GM18951 (cell line): ENCODE measurements around the gene SV2A.
"Not testable (repeated sequence)": the region's sequence is repeated elsewhere in the genome, so short reads cannot be mapped to it uniquely, and the experiment has no call there.

Experiments used
- POLR2A ChIP-seq: IDR thresholded peaks from 4 replicates; pipeline ENCODE4 v1.6.1; 2011; ENCODE audit warnings: mild to moderate bottlenecking; ENCODE audit not compliant: insufficient read length, insufficient read depth; ENCODE audit errors: extremely low read depth
- in situ Hi-C: fragments of 300-500 bp; cut with MboI; formaldehyde crosslinking; loops from one replicate; pipeline ENCODE4 v1.12.0; 2022; ENCODE audit warnings: low sequenced_read_pairs, mixed read lengths, inconsistent platforms; ENCODE audit not compliant: unreplicated experiment

Gene SV2A, protein sequence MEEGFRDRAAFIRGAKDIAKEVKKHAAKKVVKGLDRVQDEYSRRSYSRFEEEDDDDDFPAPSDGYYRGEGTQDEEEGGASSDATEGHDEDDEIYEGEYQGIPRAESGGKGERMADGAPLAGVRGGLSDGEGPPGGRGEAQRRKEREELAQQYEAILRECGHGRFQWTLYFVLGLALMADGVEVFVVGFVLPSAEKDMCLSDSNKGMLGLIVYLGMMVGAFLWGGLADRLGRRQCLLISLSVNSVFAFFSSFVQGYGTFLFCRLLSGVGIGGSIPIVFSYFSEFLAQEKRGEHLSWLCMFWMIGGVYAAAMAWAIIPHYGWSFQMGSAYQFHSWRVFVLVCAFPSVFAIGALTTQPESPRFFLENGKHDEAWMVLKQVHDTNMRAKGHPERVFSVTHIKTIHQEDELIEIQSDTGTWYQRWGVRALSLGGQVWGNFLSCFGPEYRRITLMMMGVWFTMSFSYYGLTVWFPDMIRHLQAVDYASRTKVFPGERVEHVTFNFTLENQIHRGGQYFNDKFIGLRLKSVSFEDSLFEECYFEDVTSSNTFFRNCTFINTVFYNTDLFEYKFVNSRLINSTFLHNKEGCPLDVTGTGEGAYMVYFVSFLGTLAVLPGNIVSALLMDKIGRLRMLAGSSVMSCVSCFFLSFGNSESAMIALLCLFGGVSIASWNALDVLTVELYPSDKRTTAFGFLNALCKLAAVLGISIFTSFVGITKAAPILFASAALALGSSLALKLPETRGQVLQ

DNA sequence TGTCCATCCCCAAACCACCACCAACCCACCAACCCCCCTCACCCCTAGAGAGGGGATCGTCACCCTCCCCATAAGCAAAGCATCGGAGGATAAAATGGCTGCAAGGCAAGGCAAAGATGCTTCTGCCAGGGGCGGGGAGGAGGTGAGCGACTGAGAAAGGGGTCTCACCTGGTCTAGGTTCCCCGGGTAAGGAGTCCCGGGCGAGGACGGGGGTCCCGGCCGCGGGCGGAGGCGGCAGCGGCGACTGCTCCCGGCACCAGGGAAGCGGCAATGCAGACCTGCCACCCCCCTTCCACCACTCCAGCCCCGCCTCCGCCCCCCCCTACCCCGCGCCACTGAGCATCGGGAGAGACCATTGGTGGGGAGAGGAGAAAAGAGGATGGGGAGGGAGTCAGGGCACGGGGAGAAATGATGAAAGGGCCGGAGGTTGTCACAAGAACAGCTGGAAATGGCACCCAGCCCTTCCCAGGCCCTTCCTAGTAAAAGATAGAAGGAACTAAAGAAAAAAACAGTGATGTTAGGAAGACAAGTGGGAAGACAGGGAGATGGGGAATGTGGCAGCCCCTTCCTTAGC is at the start of gene SV2A:
TSS of gene SV2A (minus strand) at position 274 of the 574 bp plus-strand sequence. CDS start 4,004 bp downstream, outside the sequence.
- peak; percentile 41 for TF ChIP-seq POLR2A
- in situ Hi-C loops, result no loop called here

DNA sequence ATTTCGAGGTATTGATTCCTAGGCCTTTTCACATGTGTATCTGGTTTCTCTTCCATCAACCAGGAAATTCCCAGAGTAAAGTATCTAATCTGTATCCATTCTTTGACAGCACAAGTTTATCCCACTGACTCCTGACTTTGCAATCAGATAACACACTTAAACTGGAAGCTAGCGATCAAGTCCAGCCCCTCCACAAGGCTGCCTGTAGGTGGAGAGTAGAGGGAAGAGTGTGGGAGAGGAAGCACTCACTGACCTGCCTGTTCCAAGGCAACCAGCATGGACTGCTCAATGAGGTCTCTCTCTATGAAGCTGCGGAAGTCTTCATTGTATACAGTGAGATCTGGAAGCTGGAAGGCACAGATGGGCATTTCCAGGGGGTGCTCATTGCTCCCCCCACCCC is 49.4 kb upstream of the SV2A start:
- in situ Hi-C loops, result loop anchor here (10.0 kb wide), 1 partner anchor 88 kb away; no protein-coding TSS in a partner anchor
- no peak for TF ChIP-seq POLR2A

DNA sequence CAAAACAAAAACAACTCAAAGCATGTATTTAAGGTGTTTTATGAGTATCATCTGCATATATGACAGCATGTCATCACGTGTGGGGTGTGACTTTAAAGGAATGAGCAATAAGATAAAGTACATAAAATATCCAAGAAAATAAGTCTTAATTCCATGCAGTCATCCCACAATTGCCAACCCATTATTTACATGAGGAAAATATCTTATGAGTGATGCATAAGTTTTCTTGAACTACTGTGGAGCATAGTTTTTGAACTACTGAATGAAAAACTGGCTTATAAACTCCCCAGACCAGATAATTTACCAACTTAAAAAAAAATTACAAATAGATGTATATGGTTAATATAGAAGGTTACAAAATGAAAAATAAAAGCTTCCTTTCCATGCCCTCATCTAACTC is 48.8 kb upstream of the SV2A start:
- no peak for TF ChIP-seq POLR2A
- in situ Hi-C loops, result loop anchor here (10.0 kb wide), 1 partner anchor 88 kb away; no protein-coding TSS in a partner anchor

DNA sequence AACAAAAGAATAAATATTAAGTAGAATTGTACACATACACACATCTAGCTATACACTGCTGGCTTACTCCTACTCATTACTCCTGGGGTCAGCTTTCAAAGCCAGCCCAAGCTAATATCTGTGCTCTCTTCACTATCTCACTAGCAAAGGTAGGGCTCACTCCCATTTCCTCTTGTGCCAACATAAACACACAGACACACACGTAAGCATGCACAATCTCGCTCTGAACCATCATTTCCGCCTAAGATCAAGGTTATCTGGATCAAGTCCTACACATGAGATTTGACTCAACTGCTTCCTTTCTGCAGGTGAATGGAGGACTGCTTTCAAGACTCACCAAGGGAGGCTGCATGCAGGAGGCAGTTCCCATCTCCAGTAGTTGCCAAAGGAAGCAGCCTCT is 47.8 kb upstream of the SV2A start:
- no peak for TF ChIP-seq POLR2A
- in situ Hi-C loops, result loop anchor here (10.0 kb wide), 1 partner anchor 89 kb away; no protein-coding TSS in a partner anchor

DNA sequence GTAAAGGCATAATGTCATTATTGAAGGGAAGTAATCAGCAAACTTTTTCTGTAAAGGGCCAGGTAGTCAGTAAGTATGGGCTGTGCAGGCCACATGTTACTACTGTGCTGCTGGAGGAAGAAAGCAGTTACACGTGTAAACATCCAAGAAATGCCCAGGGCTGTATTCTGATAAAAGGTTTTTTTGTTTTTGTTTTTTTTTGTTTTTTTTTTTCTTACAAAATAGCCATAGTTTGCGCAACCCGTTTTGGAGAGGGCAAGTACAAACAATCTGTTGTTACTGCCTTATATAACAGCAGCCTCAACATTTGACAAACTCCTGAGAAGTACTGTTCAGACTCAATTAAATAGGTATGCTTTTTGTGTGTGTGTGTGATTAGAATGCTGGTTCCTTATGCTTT is 45.7 kb upstream of the SV2A start:
- no peak for TF ChIP-seq POLR2A
- in situ Hi-C loops, result loop anchor here (10.0 kb wide), 1 partner anchor 91 kb away; no protein-coding TSS in a partner anchor

DNA sequence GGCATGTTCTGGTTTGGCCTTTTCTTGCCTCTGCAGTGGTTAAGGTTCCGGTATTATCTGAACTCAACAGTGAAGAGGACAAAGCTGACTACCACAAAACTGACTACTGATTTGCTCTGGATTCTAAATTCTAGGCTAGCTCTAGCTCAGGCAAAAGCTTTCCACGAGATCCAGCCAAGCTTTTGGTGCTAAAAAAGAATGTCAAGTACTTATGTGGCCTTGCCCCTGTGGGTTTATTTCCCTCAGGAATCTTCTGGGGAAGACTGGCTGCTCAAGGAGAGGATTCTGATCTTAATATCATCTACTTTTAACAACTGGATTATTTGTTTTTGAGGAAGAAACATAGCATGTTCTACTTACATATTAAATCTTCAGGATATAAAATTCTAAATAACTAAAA is 45.1 kb upstream of the SV2A start:
- no peak for TF ChIP-seq POLR2A
- in situ Hi-C loops, result loop anchor here (10.0 kb wide), 1 partner anchor 92 kb away; no protein-coding TSS in a partner anchor

DNA sequence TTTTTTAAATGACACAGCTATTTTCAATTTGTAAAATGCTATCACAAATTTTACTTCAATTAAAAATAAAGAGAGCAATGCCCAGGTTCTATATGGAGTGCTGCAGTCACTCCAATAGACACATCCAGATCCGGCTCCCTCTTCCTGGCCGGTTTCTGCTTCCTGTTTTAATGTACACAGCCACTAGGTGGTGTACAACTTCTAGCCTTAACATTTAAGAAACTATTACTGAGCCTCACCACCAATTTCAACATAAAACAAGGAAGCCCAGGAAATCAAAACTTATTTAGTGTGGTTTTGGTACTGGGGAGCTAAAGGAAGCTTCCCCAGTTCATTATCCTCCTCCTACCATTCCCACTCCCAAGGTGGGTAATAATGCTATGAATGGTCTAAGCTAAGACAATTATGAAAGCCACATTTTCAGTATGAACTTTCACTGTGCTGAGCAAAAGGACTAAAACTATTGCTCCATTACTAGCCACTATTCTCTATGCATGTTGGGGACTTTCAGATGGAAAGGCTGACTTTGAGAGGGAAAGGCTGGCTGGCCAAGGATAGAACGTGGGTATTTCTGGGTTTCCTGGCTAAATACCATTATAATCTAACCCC is 44.5 kb upstream of the SV2A start:
- in situ Hi-C loops, result loop anchor here (10.0 kb wide), 1 partner anchor 93 kb away; no protein-coding TSS in a partner anchor
- no peak for TF ChIP-seq POLR2A

DNA sequence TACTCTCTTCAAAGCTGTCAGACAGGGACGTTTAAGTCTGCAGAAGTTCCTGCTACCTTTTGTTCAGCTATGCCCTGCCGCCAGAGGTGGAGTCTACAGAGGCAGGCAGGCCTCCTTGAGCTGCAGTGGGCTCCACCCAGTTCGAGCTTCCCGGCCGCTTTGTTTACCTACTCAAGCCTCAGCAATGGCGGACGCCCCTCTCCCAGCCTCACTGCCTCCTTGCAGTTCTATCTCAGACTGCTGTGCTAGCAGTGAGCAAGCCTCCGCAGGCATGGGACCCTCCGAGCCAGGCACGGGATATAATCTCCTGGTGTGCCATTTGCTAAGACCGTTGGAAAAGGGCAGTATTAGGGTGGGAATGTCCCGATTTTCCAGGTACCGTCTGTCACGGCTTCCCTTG is 39.9 kb upstream of the SV2A start:
- in situ Hi-C loops, result not testable (repeated sequence)

DNA sequence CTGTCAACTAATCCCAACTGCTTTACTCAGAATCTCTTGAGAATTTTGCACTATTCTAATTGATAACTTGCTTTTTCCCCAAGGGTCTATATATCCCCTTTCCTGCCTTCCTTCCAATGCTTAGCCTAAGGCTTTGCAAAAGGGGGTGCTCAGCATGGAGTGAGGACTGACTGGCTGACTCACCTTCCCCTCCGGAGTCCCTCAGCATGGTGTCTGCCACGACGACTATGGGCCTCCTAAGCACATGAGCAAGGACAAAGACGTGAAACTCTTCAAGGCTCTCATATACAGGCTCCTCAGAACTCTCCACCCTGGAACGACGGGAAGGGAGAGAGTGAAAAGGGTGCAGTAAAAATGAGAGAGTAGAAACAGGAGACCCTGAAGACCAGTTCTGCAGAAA is 32.3 kb upstream of the SV2A start:
- in situ Hi-C loops, result no loop called here
- no peak for TF ChIP-seq POLR2A

DNA sequence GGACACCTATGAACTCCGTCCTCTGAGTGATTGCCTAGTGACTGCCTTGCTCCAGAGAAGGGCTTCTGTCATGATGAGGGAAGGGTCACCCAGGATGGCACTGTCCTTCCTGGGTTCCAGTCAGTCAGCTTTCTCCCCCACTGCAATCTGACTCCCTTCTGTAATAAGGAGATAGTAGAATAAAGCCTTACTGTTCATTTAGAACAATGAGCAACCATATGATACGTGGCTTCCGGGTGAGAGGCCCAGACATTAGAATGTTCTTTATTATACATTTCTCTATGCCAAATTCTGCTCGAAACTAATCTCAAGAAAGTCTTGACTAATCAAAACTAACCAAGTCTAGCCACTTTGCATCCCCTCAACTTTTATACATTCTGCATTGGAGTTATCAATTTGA is 27.6 kb upstream of the SV2A start:
- TF ChIP-seq POLR2A, result no peak
- in situ Hi-C loops, result no loop called here

DNA sequence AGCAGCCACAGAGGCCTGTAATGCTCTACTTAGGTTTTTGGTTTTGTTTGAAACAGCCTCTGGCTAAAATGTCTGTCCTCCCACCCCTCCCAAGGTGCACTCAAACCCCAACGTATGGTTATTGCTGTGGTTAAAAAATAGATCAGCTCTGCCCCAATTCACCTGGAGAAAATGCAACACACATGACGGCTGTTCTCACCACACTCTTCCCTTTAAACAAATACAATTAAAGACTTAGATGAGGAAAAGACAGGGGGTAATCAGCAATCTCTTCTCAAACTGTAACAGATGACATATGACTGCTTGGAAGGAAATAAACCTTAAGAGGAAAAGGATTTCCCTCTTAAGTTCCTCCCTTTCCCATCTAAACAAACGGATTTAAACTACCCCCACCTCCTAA is 25.2 kb upstream of the SV2A start:
- in situ Hi-C loops, result no loop called here
- TF ChIP-seq POLR2A, result no peak

DNA sequence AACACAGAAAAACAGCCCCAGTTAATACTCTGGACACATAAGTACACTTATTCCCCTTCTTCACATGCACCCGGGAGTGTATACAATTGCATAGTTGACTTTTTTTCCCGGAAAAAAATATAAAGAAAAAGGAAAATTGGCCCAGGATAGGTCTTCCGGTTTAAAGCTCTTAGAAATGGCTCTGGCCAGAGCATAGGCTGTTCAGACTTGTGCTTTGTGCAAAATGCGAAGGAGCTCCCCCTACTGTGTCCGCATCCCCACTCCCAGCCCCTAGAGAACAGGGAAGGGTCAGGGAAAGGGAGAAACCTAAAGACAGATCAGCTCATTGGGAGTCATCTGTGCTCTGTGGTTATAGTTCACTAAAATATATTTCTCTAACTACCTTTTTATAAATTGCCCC is 24.6 kb upstream of the SV2A start:
- in situ Hi-C loops, result no loop called here
- no peak for TF ChIP-seq POLR2A

DNA sequence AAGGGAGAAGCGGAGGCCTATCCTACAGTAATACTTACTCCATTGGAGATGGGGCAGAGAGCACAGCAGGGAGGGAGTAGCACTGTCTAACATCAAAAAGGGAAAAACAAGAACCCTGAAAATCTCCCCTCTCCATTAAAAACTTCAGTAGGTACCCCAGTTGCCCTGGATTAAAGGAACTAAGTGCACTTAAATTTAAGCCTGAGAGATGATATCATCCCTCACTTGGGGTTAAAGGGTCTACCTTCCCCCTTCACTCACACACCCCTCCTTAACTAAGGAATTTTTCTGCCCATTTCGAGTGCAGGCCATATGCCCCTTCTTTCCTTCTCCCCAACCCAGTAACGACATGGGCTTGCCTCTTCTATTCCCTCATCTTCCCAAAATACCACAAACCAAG is 22.8 kb upstream of the SV2A start:
- TF ChIP-seq POLR2A, result no peak

DNA sequence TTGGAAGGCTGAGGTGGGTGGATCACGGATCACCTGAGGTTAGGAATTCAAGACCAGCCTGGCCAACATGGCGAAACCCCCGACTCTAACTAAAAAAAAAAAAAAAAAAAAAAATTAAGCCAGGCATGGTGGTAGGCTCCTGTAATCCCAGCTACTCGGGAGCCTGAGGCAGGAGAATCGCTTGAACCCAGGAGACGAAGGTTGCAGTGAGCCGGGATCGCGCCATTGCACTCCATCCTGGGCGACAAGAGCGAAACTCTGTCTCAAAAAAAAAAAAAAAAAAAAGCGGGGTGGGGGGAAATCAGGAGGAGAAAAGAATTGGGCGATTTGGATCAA is 21.0 kb upstream of the SV2A start:
- in situ Hi-C loops, result not testable (repeated sequence)

More for the DNA sequence above, 22.8 kb upstream of the SV2A start:
- in situ Hi-C loops, result no loop called here
